GM18951 (cell line): ENCODE results near the gene FOXA3.

Experiments
- POLR2A ChIP-seq: IDR thresholded peaks from 4 replicates; pipeline ENCODE4 v1.6.1; 2011; ENCODE audit warnings: mild to moderate bottlenecking; ENCODE audit not compliant: insufficient read length, insufficient read depth; ENCODE audit errors: extremely low read depth
- in situ Hi-C: fragments of 300-500 bp; cut with MboI; formaldehyde crosslinking; loops from one replicate; pipeline ENCODE4 v1.12.0; 2022; ENCODE audit warnings: low sequenced_read_pairs, mixed read lengths, inconsistent platforms; ENCODE audit not compliant: unreplicated experiment

Gene FOXA3

GRCh38 chr19:45918721-45919120 is 54.6 kb downstream of the FOXA3 start:
- in situ Hi-C loops = no loop called here
- TF ChIP-seq POLR2A = no peak

- in situ Hi-C loops = no loop called here
- TF ChIP-seq POLR2A = no peak
Measured at GRCh38 chr19:45919678-45920077, 55.6 kb downstream of the FOXA3 start.

GRCh38 chr19:45920458-45920857 is 56.3 kb downstream of the FOXA3 start:
- in situ Hi-C loops = no loop called here
- no peak for TF ChIP-seq POLR2A

GRCh38 chr19:45922281-45922680 is 58.2 kb downstream of the FOXA3 start:
- TF ChIP-seq POLR2A = no peak
- in situ Hi-C loops = no loop called here
